Mucosa of descending colon (tissue), 3 donors: ENCODE measurements around the gene HS6ST2. TPM values are rescaled to one million over a fixed set of nuclear protein-coding genes. Genes with fewer than 3 reads are reported as not detected.
"Not testable (repeated sequence)": the region's sequence is repeated elsewhere in the genome, so short reads cannot be mapped to it uniquely, and the experiment has no call there.

Source experiments
- ATAC-seq: fragments of 200-7000 bp; cut with Tn5 transposase; one replicate; pipeline ENCODE4 v1.9.1; 2020; ENCODE audit warnings: mild to moderate bottlenecking, moderate library complexity
- DNase-seq, 3 donors: peaks; one replicate each; pipeline ENCODE4 v3.0.0-alpha.2; 2020
- H3K36me3 ChIP-seq: fragments of 200-600 bp; one replicate; pipeline ENCODE4 v1.8.0; 2021; ENCODE audit warnings: low read depth, mild to moderate bottlenecking
- H3K4me1 ChIP-seq: fragments of 200-600 bp; one replicate; pipeline ENCODE4 v1.8.0; 2021; ENCODE audit warnings: low read depth, mild to moderate bottlenecking
- H3K4me3 ChIP-seq: fragments of 200-600 bp; one replicate; pipeline ENCODE4 v1.8.0; 2021; ENCODE audit warnings: mild to moderate bottlenecking
- H3K9me3 ChIP-seq: fragments of 200-600 bp; one replicate; pipeline ENCODE4 v1.8.0; 2021; ENCODE audit warnings: mild to moderate bottlenecking
- intact Hi-C, 2 donors: fragments of 100-400 bp; cut with DNase I in 1 of 2; cut with micrococcal nuclease in 1 of 2; formaldehyde crosslinking; loops; one replicate each; pipeline versions ENCODE4 v1.11.0 to v1.11.1; 2022; cut with DNase I, micrococcal nuclease
- total RNA-seq, 3 donors: library from RNA; stranded (reverse); fragmentation: NEBNext Ultra II Directional in 2 of 3; extraction: Animal tissue kit (Norgen Biotek cat#: 25700) in 2 of 3; gene quantifications; one replicate each; pipeline versions ENCODE4 v1.2.1 to v1.2.4, GENCODE V29; 2021 to 2023
- TF ChIP-seq, protein P1 (sequence below): fragments of 200-600 bp; IDR thresholded peaks from one replicate; pipeline ENCODE4 v1.8.0; 2022; ENCODE audit warnings: antibody characterized with exemption, mild to moderate bottlenecking
- donor health status: DM: no; HTN: no; CAD: no; lungs with moderate emphysema.
- donor health status: DM: no; HTN: no; CAD: no.
- donor health status: DM: no; HTN: yes; CAD: no.

The HS6ST2 gene
- total RNA-seq, 3 donors from 2014 or later, result 0.38 to 1.5 (median 0.52) TPM

- TF ChIP-seq, protein P1, sequence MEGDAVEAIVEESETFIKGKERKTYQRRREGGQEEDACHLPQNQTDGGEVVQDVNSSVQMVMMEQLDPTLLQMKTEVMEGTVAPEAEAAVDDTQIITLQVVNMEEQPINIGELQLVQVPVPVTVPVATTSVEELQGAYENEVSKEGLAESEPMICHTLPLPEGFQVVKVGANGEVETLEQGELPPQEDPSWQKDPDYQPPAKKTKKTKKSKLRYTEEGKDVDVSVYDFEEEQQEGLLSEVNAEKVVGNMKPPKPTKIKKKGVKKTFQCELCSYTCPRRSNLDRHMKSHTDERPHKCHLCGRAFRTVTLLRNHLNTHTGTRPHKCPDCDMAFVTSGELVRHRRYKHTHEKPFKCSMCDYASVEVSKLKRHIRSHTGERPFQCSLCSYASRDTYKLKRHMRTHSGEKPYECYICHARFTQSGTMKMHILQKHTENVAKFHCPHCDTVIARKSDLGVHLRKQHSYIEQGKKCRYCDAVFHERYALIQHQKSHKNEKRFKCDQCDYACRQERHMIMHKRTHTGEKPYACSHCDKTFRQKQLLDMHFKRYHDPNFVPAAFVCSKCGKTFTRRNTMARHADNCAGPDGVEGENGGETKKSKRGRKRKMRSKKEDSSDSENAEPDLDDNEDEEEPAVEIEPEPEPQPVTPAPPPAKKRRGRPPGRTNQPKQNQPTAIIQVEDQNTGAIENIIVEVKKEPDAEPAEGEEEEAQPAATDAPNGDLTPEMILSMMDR, result no peak
- intact Hi-C loops, result no loop called here
- Histone ChIP-seq H3K4me3 (no peak overlapping the region), H3K4me1 (no peaks in the 10 kb centered on the region), H3K9me3 (no peaks in the 10 kb centered on the region), H3K36me3 (no peaks in the 10 kb centered on the region)
- DNase-seq (no peak), ATAC-seq (no peak)
Observed at GRCh38 chrX:132887569-132887968, 70.9 kb downstream of the HS6ST2 start.

GRCh38 chrX:132883358-132883915, 75.0 kb downstream of the HS6ST2 start:
- H3K9me3 ChIP-seq, result no peaks in the 10 kb centered on the region
- ATAC-seq, result no peak
- DNase-seq, result no peak
- TF ChIP-seq, protein P1, result no peak
- H3K4me3 ChIP-seq, result no peak overlapping the region
- no peaks in the 10 kb centered on the region for H3K36me3 ChIP-seq
- intact Hi-C loops, result no loop called here
- H3K4me1 ChIP-seq, result no peaks in the 10 kb centered on the region

- intact Hi-C loops, H3K4me1 ChIP-seq, H3K36me3 ChIP-seq, DNase-seq, H3K4me3 ChIP-seq, H3K9me3 ChIP-seq, ATAC-seq: not testable (repeated sequence)
Observed at GRCh38 chrX:132880753-132881152, 77.7 kb downstream of the HS6ST2 start.

DNA sequence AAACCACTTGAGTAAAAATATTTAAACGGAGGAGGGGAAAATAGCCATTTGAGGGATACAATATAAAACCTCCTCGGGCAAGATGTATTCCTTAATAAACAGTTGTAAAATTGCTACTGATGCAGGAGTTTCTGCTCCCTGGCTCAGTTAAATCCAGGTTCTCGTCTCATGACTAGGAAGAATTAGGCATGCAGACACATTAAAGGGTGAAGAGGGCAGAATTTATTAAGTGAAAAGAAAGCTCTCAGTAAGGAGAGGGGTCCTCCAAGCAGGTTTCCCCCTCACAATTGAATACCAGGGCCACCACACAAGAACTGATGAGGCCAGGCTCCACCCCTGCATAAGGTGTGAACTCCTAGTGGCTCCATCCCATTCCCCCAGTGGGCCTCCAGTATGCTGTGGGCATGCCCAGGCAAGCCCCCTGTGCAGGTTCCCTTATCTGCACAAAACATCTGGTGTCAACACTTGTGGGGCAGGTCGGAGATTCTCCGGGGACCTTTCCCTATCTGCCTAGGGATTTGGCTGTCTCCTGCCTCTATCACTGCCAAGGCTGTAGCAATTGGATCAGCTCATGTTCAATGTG, 80.4 kb downstream of the HS6ST2 start:
- TF ChIP-seq, protein P1, result no peak
- DNase-seq, result no peak

DNA sequence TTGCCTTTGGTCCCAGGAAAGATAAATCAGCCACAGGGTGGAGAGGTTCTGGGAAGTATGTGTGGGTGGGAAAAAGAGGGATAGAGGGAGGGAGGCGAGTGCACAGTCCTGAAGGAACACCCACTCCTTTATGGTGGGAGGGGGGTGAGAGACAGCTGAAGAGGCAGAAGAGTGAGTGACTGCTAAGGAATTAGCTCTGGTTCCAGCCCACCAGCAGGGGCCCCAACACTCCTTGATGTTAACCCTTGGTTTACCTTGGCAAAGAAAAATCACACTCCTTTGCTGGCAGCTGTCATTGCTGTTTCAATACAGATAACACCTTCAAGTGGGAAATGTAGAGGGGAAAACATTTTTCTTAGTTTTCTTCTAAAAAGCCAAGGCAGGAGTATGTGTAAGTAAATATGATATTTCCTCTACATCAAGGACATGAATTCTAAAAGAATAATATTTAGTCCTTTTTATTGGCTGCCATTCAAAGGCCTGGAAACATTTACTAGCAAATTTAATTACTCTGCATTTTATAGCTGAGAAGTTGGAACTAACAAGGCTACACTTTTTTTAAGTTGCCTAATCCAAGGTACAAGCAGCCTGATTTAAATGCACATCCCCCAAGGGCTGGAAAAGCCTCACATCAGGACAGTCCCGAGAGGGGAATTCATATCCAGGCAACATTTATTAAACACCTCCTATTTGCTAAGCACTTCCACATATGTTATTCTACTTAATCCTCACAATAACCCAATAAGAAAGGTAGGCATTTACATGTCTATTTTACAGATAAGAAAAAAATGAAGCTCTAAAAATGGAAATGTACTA, 81.7 kb downstream of the HS6ST2 start:
- no peak for DNase-seq
- H3K9me3 ChIP-seq, result no peaks in the 10 kb centered on the region
- no peak overlapping the region for H3K4me3 ChIP-seq
- peak; percentile 24 for ATAC-seq
- intact Hi-C loops, result no loop called here
- no peaks in the 10 kb centered on the region for H3K36me3 ChIP-seq
- H3K4me1 ChIP-seq, result no peaks in the 10 kb centered on the region
- TF ChIP-seq, protein P1, result no peak

More for the DNA sequence above, 80.4 kb downstream of the HS6ST2 start:
- no peak for ATAC-seq
- Histone ChIP-seq H3K9me3 (no peaks in the 10 kb centered on the region), H3K36me3 (no peaks in the 10 kb centered on the region), H3K4me1 (no peaks in the 10 kb centered on the region), H3K4me3 (no peak overlapping the region)
- intact Hi-C loops, result no loop called here
